MG63 (cell line): ENCODE measurements around the gene CDC42BPA. TPM values are rescaled to one million over a fixed set of nuclear protein-coding genes. Genes with fewer than 3 reads are reported as not detected.
"Not testable (repeated sequence)": the region's sequence is repeated elsewhere in the genome, so short reads cannot be mapped to it uniquely, and the experiment has no call there.

Experiments used
- DNase-seq: peaks from one replicate; pipeline ENCODE4 v3.0.0-alpha.2; 2020
- H3K27me3 ChIP-seq: fragments of 250-450 bp; sonication (Bioruptor Pico); 2 replicates; pipeline ENCODE4 v1.5.1; 2020; ENCODE audit warnings: mild to moderate bottlenecking, moderate library complexity
- H3K36me3 ChIP-seq: fragments of 250-450 bp; sonication (Bioruptor Pico); 2 replicates; pipeline ENCODE4 v1.5.1; 2020; ENCODE audit warnings: mild to moderate bottlenecking, moderate library complexity
- H3K4me3 ChIP-seq: fragments of 250-450 bp; sonication (Bioruptor Pico); 2 replicates; pipeline ENCODE4 v1.5.1; 2020; ENCODE audit warnings: mild to moderate bottlenecking, moderate library complexity
- H3K9me3 ChIP-seq: fragments of 250-450 bp; sonication (Bioruptor Pico); 2 replicates; pipeline ENCODE4 v1.5.1; 2020; ENCODE audit warnings: mild to moderate bottlenecking, moderate library complexity
- total RNA-seq: library from RNA; depleted of rRNA; stranded (reverse); fragments of >200 nt; shearing (Covaris generic); gene quantifications from 2 replicates; pipeline ENCODE4 v1.2.3, GENCODE V29; 2014; ENCODE audit warnings: low replicate concordance

The CDC42BPA gene
- total RNA-seq, 1 experiment from 2014 or later = 11.6 TPM

- H3K36me3 ChIP-seq = peaks cover 21% of the 10 kb centered on the region
- no peak for DNase-seq
Measured at GRCh38 chr1:227043755-227044154, 274.5 kb downstream of the CDC42BPA start.

GRCh38 chr1:227042292-227042691 lies 276.0 kb downstream of the CDC42BPA start:
- DNase-seq = no peak
- no peak overlapping the region for H3K4me3 ChIP-seq
- H3K27me3 ChIP-seq = no peaks in the 10 kb centered on the region
- H3K9me3 ChIP-seq = no peaks in the 10 kb centered on the region
- H3K36me3 ChIP-seq = peaks cover 12% of the 10 kb centered on the region

More at GRCh38 chr1:227043755-227044154, 274.5 kb downstream of the CDC42BPA start:
- Histone ChIP-seq H3K4me3 (no peak overlapping the region), H3K9me3 (no peaks in the 10 kb centered on the region), H3K27me3 (no peaks in the 10 kb centered on the region)

GRCh38 chr1:227038401-227038800 lies 279.9 kb downstream of the CDC42BPA start:
- no peak for DNase-seq
- H3K9me3 ChIP-seq = no peaks in the 10 kb centered on the region
- H3K36me3 ChIP-seq = peaks cover 25% of the 10 kb centered on the region
- H3K27me3 ChIP-seq = no peaks in the 10 kb centered on the region
- no peak overlapping the region for H3K4me3 ChIP-seq

- Histone ChIP-seq H3K36me3 (peaks cover 28% of the 10 kb centered on the region), H3K4me3 (no peak overlapping the region), H3K9me3 (no peaks in the 10 kb centered on the region), H3K27me3 (no peaks in the 10 kb centered on the region)
- DNase-seq = no peak
Measured at GRCh38 chr1:227037121-227037520, 281.2 kb downstream of the CDC42BPA start.

GRCh38 chr1:227035316-227035715 lies 283.0 kb downstream of the CDC42BPA start:
- Histone ChIP-seq H3K9me3 (no peaks in the 10 kb centered on the region), H3K4me3 (no peak overlapping the region), H3K27me3 (no peaks in the 10 kb centered on the region), H3K36me3 (peaks cover 40% of the 10 kb centered on the region)
- no peak for DNase-seq

GRCh38 chr1:227033880-227034279 lies 284.4 kb downstream of the CDC42BPA start:
- Histone ChIP-seq H3K36me3 (peaks cover 45% of the 10 kb centered on the region), H3K4me3 (no peak overlapping the region), H3K9me3 (no peaks in the 10 kb centered on the region), H3K27me3 (no peaks in the 10 kb centered on the region)
- no peak for DNase-seq

- Histone ChIP-seq H3K9me3 (no peaks in the 10 kb centered on the region), H3K4me3 (no peak overlapping the region), H3K27me3 (no peaks in the 10 kb centered on the region), H3K36me3 (peaks cover 56% of the 10 kb centered on the region)
- DNase-seq = no peak
Measured at GRCh38 chr1:227032396-227032795, 285.9 kb downstream of the CDC42BPA start.

GRCh38 chr1:227016990-227017389 lies 301.3 kb downstream of the CDC42BPA start:
- no peak for DNase-seq
- H3K36me3 ChIP-seq = peaks cover 33% of the 10 kb centered on the region

GRCh38 chr1:227010645-227011044 lies 307.6 kb downstream of the CDC42BPA start:
- no peak for DNase-seq
- Histone ChIP-seq H3K9me3 (no peaks in the 10 kb centered on the region), H3K27me3 (no peaks in the 10 kb centered on the region), H3K36me3 (no peaks in the 10 kb centered on the region; the same call in 1 of the 2 replicates), H3K4me3 (no peak overlapping the region)

More at GRCh38 chr1:227016990-227017389, 301.3 kb downstream of the CDC42BPA start:
- Histone ChIP-seq H3K4me3 (no peak overlapping the region), H3K27me3 (no peaks in the 10 kb centered on the region), H3K9me3 (peaks cover 7% of the 10 kb centered on the region; the same call in 1 of the 2 replicates)

- Histone ChIP-seq H3K27me3 (no peaks in the 10 kb centered on the region), H3K4me3 (no peak overlapping the region), H3K9me3 (no peaks in the 10 kb centered on the region), H3K36me3 (peaks cover 3% of the 10 kb centered on the region)
- DNase-seq = no peak
Measured at GRCh38 chr1:227009937-227010336, 308.4 kb downstream of the CDC42BPA start.

GRCh38 chr1:227006226-227006796 lies 312.0 kb downstream of the CDC42BPA start:
- Histone ChIP-seq H3K9me3 (no peaks in the 10 kb centered on the region), H3K4me3 (no peak overlapping the region), H3K36me3 (peaks cover 14% of the 10 kb centered on the region), H3K27me3 (no peaks in the 10 kb centered on the region)
- DNase-seq = no peak

GRCh38 chr1:227004796-227005195 lies 313.5 kb downstream of the CDC42BPA start:
- Histone ChIP-seq H3K27me3 (no peaks in the 10 kb centered on the region), H3K4me3 (no peak overlapping the region), H3K9me3 (no peaks in the 10 kb centered on the region), H3K36me3 (peaks cover 19% of the 10 kb centered on the region)
- DNase-seq = no peak

- Histone ChIP-seq H3K4me3 (no peak overlapping the region), H3K9me3 (no peaks in the 10 kb centered on the region), H3K27me3 (no peaks in the 10 kb centered on the region), H3K36me3 (peaks cover 19% of the 10 kb centered on the region)
- no peak for DNase-seq
Measured at GRCh38 chr1:227003165-227003564, 315.1 kb downstream of the CDC42BPA start.

- H3K9me3 ChIP-seq = no peaks in the 10 kb centered on the region
- no peak for DNase-seq
- H3K36me3 ChIP-seq = peaks cover 19% of the 10 kb centered on the region
- no peak overlapping the region for H3K4me3 ChIP-seq
- no peaks in the 10 kb centered on the region for H3K27me3 ChIP-seq
Measured at GRCh38 chr1:227002531-227003049, 315.7 kb downstream of the CDC42BPA start.

GRCh38 chr1:226999579-226999978 lies 318.7 kb downstream of the CDC42BPA start:
- H3K9me3 ChIP-seq, H3K27me3 ChIP-seq, H3K4me3 ChIP-seq, DNase-seq: not testable (repeated sequence)
- H3K36me3 ChIP-seq = peaks cover 13% of the 10 kb centered on the region

GRCh38 chr1:226995365-226996332 lies 322.6 kb downstream of the CDC42BPA start:
- no peak for DNase-seq
- Histone ChIP-seq H3K4me3 (no peak overlapping the region), H3K36me3 (no peaks in the 10 kb centered on the region; the same call in none of the 2 replicates), H3K27me3 (no peaks in the 10 kb centered on the region), H3K9me3 (no peaks in the 10 kb centered on the region)
